HEK293 (cell line): ENCODE data around the gene CAMK2B.

Experiments used
- CTCF ChIA-PET: fragments of 350-600 bp; formaldehyde crosslinking; extraction: SDS; loops from one replicate; lab custom pipeline; 2021; ENCODE audit warnings: antibody characterized with exemption; lab: Yijun Ruan, JAX
- POLR2A ChIA-PET: fragments of 300-600 bp; formaldehyde crosslinking; extraction: SDS; loops from one replicate; lab custom pipeline; 2020; ENCODE audit warnings: antibody characterized with exemption, inconsistent platforms; lab: Yijun Ruan, JAX
- H3K27ac ChIP-seq: fragments of 200-500 bp; sonication (Bioruptor generic); 2 replicates; pipeline ENCODE4 v1.5.1; 2014; ENCODE audit warnings: low read depth, low read length, control low read depth, inconsistent platforms; ENCODE audit errors: extremely low read depth
- H3K36me3 ChIP-seq, 2 experiments: fragments of 200-500 bp in 1 of 2; sonication (Bioruptor generic) in 1 of 2; 1 replicate in 1 of 2; 2 replicates in 1 of 2; pipeline ENCODE4 v1.5.1; 2014 to 2017; ENCODE audit warnings: inconsistent platforms in 2 of 2, low read length in 2 of 2; ENCODE audit not compliant: control insufficient read depth in 2 of 2, insufficient read depth in 1 of 2
- H3K4me1 ChIP-seq: fragments of 200-500 bp; sonication (Bioruptor generic); 2 replicates; pipeline ENCODE4 v1.5.1; 2014; ENCODE audit warnings: mild to moderate bottlenecking, low read length, inconsistent platforms; ENCODE audit not compliant: control insufficient read depth, insufficient read depth
- H3K4me3 ChIP-seq: 2 replicates; pipeline ENCODE4 v1.5.1; 2011; ENCODE audit warnings: low read depth, mild to moderate bottlenecking, control low read depth, low read length, moderate library complexity
- H3K9me3 ChIP-seq: fragments of 200-500 bp; sonication (Bioruptor generic); 2 replicates; pipeline ENCODE4 v1.5.1; 2014; ENCODE audit warnings: low read depth, low read length, inconsistent platforms; ENCODE audit not compliant: control insufficient read depth, insufficient read depth
- HIC1 ChIP-seq: fragments of 450-650 bp; formaldehyde crosslinking; IDR thresholded peaks from 2 replicates; pipeline ENCODE4 v1.5.1; 2016; ENCODE audit warnings: missing biosample characterization, missing genetic modification characterization
- IKZF3 ChIP-seq: fragments of 450-650 bp; IDR thresholded peaks from 2 replicates; pipeline ENCODE4 v1.5.0; 2018; ENCODE audit warnings: missing biosample characterization, mild to moderate bottlenecking, missing genetic modification characterization, moderate library complexity
- KLF17 ChIP-seq: fragments of 450-650 bp; formaldehyde crosslinking; IDR thresholded peaks from 2 replicates; pipeline ENCODE4 v1.5.1; 2016; ENCODE audit warnings: missing biosample characterization, missing genetic modification characterization
- KLF8 ChIP-seq: fragments of 450-650 bp; formaldehyde crosslinking; IDR thresholded peaks from 2 replicates; pipeline ENCODE4 v1.5.1; 2016; ENCODE audit warnings: missing biosample characterization, missing genetic modification characterization
- PRDM4 ChIP-seq: fragments of 450-650 bp; formaldehyde crosslinking; IDR thresholded peaks from 2 replicates; pipeline ENCODE4 v1.5.1; 2017; ENCODE audit warnings: missing biosample characterization, missing genetic modification characterization
- ZBTB8A ChIP-seq: fragments of 450-650 bp; formaldehyde crosslinking; IDR thresholded peaks from 2 replicates; pipeline ENCODE4 v1.5.1; 2016; ENCODE audit warnings: missing biosample characterization, missing genetic modification characterization
- ZNF114 ChIP-seq: fragments of 450-650 bp; formaldehyde crosslinking; IDR thresholded peaks from 2 replicates; pipeline ENCODE4 v1.5.0; 2017; ENCODE audit warnings: missing biosample characterization, missing genetic modification characterization
- ZNF146 ChIP-seq: fragments of 450-650 bp; formaldehyde crosslinking; IDR thresholded peaks from 2 replicates; pipeline ENCODE4 v1.5.1; 2016; ENCODE audit warnings: missing biosample characterization, missing genetic modification characterization
- ZNF350 ChIP-seq: fragments of 450-650 bp; formaldehyde crosslinking; IDR thresholded peaks from 2 replicates; pipeline ENCODE4 v1.5.0; 2017; ENCODE audit warnings: missing biosample characterization, mild to moderate bottlenecking, missing genetic modification characterization
- ZNF449 ChIP-seq: fragments of 450-650 bp; formaldehyde crosslinking; IDR thresholded peaks from 2 replicates; pipeline ENCODE4 v1.5.1; 2017; ENCODE audit warnings: missing biosample characterization, mild to moderate bottlenecking, missing genetic modification characterization, moderate library complexity
- ZNF658 ChIP-seq: fragments of 450-650 bp; formaldehyde crosslinking; IDR thresholded peaks from 2 replicates; pipeline ENCODE4; 2016; ENCODE audit warnings: missing biosample characterization, missing genetic modification characterization
- ZNF785 ChIP-seq: fragments of 450-650 bp; formaldehyde crosslinking; IDR thresholded peaks from 2 replicates; pipeline ENCODE4 v1.5.1; 2016; ENCODE audit warnings: missing biosample characterization, missing genetic modification characterization
- ZNF792 ChIP-seq: fragments of 450-650 bp; formaldehyde crosslinking; IDR thresholded peaks from 2 replicates; pipeline ENCODE4 v1.5.1; 2016; ENCODE audit warnings: missing biosample characterization, missing genetic modification characterization
- ZSCAN16 ChIP-seq: fragments of 450-650 bp; formaldehyde crosslinking; IDR thresholded peaks from 2 replicates; pipeline ENCODE4 v1.5.1; 2016; ENCODE audit warnings: missing biosample characterization, missing genetic modification characterization
- TF ChIP-seq, protein P1 (sequence below): fragments of 450-650 bp; formaldehyde crosslinking; IDR thresholded peaks from 2 replicates; pipeline ENCODE4 v1.5.1; 2016; ENCODE audit warnings: missing biosample characterization, missing genetic modification characterization
- TF ChIP-seq, protein P2 (sequence below): fragments of 450-650 bp; formaldehyde crosslinking; IDR thresholded peaks from 2 replicates; pipeline ENCODE4 v1.5.1; 2016; ENCODE audit warnings: missing biosample characterization, missing genetic modification characterization

Gene CAMK2B

DNA sequence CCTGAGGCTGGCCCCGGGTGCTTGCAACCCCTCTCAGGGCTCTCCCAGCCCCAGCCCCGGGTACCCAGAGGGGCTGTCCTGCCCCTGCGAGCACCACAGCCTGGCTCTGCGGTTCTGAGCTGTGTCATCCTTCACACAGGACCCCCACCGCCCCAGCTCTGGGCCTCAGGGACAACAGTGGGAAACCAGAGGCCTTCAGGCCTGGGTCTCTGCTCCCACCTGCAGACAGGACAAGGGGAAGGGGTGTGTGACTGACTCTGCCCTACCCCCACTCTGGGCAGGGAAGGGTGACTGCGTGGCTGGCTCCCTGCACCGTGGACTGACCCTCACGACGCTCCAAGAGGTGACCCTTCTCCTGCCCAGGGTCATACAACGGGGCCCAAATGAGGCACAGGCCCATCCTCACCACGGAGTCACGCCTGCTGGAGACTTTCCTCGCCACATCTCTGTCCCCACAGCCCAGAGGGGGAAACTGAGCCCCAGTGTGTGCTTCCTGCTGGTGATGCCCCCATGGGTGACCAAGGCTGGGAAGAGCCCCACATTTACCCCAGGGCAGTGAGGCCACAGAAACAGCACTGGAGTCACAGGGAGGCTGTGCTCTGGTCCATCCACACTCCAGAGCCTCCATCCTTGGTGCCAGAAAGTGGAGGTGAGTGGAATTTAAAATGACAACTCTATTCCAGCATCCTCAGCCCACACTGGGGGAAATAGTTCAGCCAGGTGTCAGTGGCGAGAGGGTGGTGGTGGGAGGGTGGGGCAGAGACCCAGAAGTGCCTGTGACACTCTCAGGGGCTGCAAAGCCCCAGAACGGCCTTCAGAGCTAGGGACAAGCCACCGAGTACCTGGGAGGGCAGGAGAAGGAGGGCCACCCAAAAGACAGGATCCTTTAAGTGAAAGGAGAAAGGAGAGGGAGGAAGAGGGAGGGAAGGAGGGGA is 13.6 kb downstream of the CAMK2B start (continued):
- TF ChIP-seq PRDM4 (tag by site-specific recombination) = no peak
- TF ChIP-seq ZNF785 (tag by site-specific recombination) = no peak
- no peak for TF ChIP-seq ZNF114
- TF ChIP-seq, protein P1, sequence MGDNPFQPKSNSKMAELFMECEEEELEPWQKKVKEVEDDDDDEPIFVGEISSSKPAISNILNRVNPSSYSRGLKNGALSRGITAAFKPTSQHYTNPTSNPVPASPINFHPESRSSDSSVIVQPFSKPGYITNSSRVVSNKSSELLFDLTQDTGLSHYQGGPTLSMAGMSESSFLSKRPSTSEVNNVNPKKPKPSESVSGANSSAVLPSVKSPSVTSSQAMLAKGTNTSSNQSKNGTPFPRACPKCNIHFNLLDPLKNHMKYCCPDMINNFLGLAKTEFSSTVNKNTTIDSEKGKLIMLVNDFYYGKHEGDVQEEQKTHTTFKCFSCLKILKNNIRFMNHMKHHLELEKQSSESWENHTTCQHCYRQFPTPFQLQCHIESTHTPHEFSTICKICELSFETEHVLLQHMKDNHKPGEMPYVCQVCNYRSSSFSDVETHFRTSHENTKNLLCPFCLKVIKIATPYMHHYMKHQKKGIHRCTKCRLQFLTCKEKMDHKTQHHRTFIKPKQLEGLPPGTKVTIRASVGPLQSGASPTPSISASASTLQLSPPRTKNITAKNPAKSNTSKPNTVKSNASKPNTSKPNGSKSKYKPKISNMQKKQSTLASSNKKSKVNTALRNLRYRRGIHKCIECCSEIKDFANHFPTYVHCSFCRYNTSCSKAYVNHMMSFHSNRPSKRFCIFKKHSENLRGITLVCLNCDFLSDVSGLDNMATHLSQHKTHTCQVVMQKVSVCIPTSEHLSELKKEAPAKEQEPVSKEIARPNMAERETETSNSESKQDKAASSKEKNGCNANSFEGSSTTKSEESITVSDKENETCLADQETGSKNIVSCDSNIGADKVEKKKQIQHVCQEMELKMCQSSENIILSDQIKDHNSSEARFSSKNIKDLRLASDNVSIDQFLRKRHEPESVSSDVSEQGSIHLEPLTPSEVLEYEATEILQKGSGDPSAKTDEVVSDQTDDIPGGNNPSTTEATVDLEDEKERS = no peak
- TF ChIP-seq KLF8 (tag by site-specific recombination) = no peak
- no peak for TF ChIP-seq ZBTB8A (tag by site-specific recombination)
- TF ChIP-seq ZNF449 (tag by site-specific recombination) = no peak
- no peak for TF ChIP-seq IKZF3 (tag by site-specific recombination)
- no peak for TF ChIP-seq KLF17 (tag by site-specific recombination)
- TF ChIP-seq ZNF792 (tag by site-specific recombination) = no peak
- no peak for TF ChIP-seq ZNF658 (tag by site-specific recombination)
- TF ChIP-seq ZNF350 (tag by site-specific recombination) = no peak
- TF ChIP-seq, protein P2, sequence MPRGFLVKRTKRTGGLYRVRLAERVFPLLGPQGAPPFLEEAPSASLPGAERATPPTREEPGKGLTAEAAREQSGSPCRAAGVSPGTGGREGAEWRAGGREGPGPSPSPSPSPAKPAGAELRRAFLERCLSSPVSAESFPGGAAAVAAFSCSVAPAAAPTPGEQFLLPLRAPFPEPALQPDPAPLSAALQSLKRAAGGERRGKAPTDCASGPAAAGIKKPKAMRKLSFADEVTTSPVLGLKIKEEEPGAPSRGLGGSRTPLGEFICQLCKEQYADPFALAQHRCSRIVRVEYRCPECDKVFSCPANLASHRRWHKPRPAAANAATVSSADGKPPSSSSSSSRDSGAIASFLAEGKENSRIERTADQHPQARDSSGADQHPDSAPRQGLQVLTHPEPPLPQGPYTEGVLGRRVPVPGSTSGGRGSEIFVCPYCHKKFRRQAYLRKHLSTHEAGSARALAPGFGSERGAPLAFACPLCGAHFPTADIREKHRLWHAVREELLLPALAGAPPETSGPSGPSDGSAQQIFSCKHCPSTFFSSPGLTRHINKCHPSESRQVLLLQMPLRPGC (tag by site-specific recombination) = no peak

GRCh38 chr7:44310221-44310848 is 15.1 kb downstream of the CAMK2B start:
- Histone ChIP-seq H3K9me3 (no peaks in the 10 kb centered on the region), H3K4me3 (no peak overlapping the region), H3K27ac (no peak overlapping the region), H3K36me3 (no peaks in the 10 kb centered on the region), H3K4me1 (no peaks in the 10 kb centered on the region)
- ChIA-PET CTCF (no interaction called here), POLR2A (no interaction called here)
- TF ChIP-seq HIC1 (no peak), ZNF146 (tag by site-specific recombination) (peak; percentile 87), ZSCAN16 (tag by site-specific recombination) (no peak)
